Nephron (organoid): ENCODE data around the gene RPS6KA4.

Experiments
- H3K27ac Mint-ChIP-seq, 3 experiments: 2 replicates each; pipeline ENCODE4 v1.8.0; 2020; ENCODE audit warnings: mixed read lengths in 3 of 3, mild to moderate bottlenecking in 2 of 3, moderate library complexity in 1 of 3
- H3K27me3 Mint-ChIP-seq: 2 replicates; pipeline ENCODE4 v1.8.0; 2021; ENCODE audit warnings: low read depth, mild to moderate bottlenecking, moderate library complexity, mixed read lengths
- H3K36me3 Mint-ChIP-seq: 2 replicates; pipeline ENCODE4 v1.8.0; 2020; ENCODE audit warnings: low read depth, mixed read lengths
- H3K4me1 Mint-ChIP-seq: 2 replicates; pipeline ENCODE4 v1.8.0; 2020; ENCODE audit warnings: mixed read lengths
- H3K4me3 Mint-ChIP-seq, 3 experiments: 2 replicates each; pipeline ENCODE4 v1.8.0; 2020; ENCODE audit warnings: mild to moderate bottlenecking in 3 of 3, mixed read lengths in 3 of 3, moderate library complexity in 2 of 3
- H3K9me3 Mint-ChIP-seq: 2 replicates; pipeline ENCODE4 v1.8.0; 2020; ENCODE audit warnings: mixed read lengths
- TF ChIP-seq, protein P1 (sequence below), 3 experiments: fragments of 200-600 bp; sonication (generic); IDR thresholded peaks; one replicate each; pipeline ENCODE4 v1.5.0; 2021; ENCODE audit warnings: antibody characterized with exemption in 3 of 3; ENCODE audit not compliant: unreplicated experiment in 3 of 3

RPS6KA4 gene

GRCh38 chr11:64316672-64317324 is 42.2 kb upstream of the RPS6KA4 start:
- Mint-ChIP-seq H3K4me1 (peaks cover 21% of the 10 kb centered on the region), H3K4me3 (peak overlapping the region; percentile 94 to 99 (median 96)), H3K36me3 (peaks cover 22% of the 10 kb centered on the region), H3K27me3 (no peaks in the 10 kb centered on the region), H3K27ac (peak overlapping the region; percentile 100), H3K9me3 (no peaks in the 10 kb centered on the region)
- TF ChIP-seq, protein P1, sequence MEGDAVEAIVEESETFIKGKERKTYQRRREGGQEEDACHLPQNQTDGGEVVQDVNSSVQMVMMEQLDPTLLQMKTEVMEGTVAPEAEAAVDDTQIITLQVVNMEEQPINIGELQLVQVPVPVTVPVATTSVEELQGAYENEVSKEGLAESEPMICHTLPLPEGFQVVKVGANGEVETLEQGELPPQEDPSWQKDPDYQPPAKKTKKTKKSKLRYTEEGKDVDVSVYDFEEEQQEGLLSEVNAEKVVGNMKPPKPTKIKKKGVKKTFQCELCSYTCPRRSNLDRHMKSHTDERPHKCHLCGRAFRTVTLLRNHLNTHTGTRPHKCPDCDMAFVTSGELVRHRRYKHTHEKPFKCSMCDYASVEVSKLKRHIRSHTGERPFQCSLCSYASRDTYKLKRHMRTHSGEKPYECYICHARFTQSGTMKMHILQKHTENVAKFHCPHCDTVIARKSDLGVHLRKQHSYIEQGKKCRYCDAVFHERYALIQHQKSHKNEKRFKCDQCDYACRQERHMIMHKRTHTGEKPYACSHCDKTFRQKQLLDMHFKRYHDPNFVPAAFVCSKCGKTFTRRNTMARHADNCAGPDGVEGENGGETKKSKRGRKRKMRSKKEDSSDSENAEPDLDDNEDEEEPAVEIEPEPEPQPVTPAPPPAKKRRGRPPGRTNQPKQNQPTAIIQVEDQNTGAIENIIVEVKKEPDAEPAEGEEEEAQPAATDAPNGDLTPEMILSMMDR (IDR thresholded peaks at IDR 0.05; ENCODE audit: unreplicated experiment in 3 of 3): no peak

DNA sequence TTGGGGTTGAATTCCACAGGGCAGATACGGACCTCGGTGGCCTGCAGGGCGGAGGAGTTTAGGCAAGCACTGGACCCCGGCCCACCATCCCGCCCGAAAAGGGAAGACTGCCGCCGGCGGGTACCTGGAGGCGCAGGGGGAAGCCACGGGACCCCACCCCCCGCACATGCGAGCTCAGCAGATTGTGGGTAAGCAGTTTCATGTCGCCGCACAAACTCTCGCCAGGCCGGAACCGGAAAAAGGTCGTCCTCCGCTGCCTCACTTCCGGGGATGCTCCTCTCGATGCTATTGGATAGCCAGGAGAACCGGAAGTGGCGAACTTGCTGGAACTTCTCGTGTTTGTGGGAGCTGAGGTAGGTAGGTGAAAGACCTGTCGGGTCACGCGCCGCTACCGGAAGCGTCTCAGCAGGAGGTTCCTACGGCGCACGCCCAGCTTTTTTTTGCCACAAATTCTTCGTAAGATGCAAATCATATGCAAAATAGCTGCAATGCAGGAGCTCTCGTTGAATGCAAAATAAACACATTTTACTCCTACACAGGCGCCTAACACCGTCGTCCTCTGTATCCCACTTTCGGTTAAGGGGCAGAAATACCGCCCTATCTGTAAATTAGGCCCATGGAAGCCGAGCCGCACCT is 41.5 kb upstream of the RPS6KA4 start, which contains the start of gene TRMT112:
Gene TRMT112 (minus strand): TSS at position 235 of the 636 bp plus-strand sequence. CDS start 33 bp downstream, at position 202.
- Mint-ChIP-seq H3K9me3 (no peaks in the 10 kb centered on the region), H3K27ac (peak within 1 kb of the TSS; percentile 100), H3K36me3 (peaks cover 21% of the 10 kb centered on the region), H3K4me3 (peak within 1 kb of the TSS; percentile 94 to 99 (median 96)), H3K4me1 (peaks cover 21% of the 10 kb centered on the region), H3K27me3 (no peaks in the 10 kb centered on the region)
- TF ChIP-seq, protein P1 (IDR thresholded peaks at IDR 0.05; ENCODE audit: unreplicated experiment in 3 of 3): no peak

GRCh38 chr11:64317961-64318765 is 40.8 kb upstream of the RPS6KA4 start, which contains the start of gene PRDX5:
PRDX5 (plus strand) TSS chr11:64318121; CDS start chr11:64318216, 95 bp downstream.
- peak within 1 kb of the TSS; percentile 94 to 99 (median 96) for H3K4me3 Mint-ChIP-seq
- H3K27ac Mint-ChIP-seq: peak within 1 kb of the TSS; percentile 100
- no peaks in the 10 kb centered on the region for H3K9me3 Mint-ChIP-seq
- TF ChIP-seq, protein P1 (IDR thresholded peaks at IDR 0.05; ENCODE audit: unreplicated experiment in 3 of 3): peak in 2 of 3 experiments; percentile 7 to 28
- H3K27me3 Mint-ChIP-seq: no peaks in the 10 kb centered on the region
- H3K4me1 Mint-ChIP-seq: peaks cover 16% of the 10 kb centered on the region
- peaks cover 15% of the 10 kb centered on the region for H3K36me3 Mint-ChIP-seq

GRCh38 chr11:64318766-64319761 is 39.9 kb upstream of the RPS6KA4 start:
- peak overlapping the region; percentile 94 to 99 (median 96) for H3K4me3 Mint-ChIP-seq
- peaks cover 12% of the 10 kb centered on the region for H3K36me3 Mint-ChIP-seq
- TF ChIP-seq, protein P1 (IDR thresholded peaks at IDR 0.05; ENCODE audit: unreplicated experiment in 3 of 3): no peak
- H3K4me1 Mint-ChIP-seq: peaks cover 16% of the 10 kb centered on the region
- H3K9me3 Mint-ChIP-seq: no peaks in the 10 kb centered on the region
- H3K27me3 Mint-ChIP-seq: no peaks in the 10 kb centered on the region
- H3K27ac Mint-ChIP-seq: peak overlapping the region; percentile 100

DNA sequence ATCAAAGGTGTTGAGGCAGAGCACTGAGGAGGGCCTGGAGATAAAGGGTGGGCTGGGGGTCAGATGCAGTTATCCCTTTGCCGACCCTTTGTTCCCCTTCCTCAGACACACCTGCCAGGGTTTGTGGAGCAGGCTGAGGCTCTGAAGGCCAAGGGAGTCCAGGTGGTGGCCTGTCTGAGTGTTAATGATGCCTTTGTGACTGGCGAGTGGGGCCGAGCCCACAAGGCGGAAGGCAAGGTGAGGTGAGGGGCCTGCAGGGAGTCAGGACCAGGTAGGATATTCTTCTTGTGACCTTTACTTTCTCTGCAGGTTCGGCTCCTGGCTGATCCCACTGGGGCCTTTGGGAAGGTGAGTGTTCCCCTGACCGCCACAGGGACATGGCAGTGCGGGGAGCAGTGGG is 38.4 kb upstream of the RPS6KA4 start:
- Mint-ChIP-seq H3K4me1 (peaks cover 16% of the 10 kb centered on the region), H3K27ac (peak overlapping the region in 1 of 3 experiments; percentile 49), H3K9me3 (no peaks in the 10 kb centered on the region), H3K36me3 (peaks cover 9% of the 10 kb centered on the region), H3K27me3 (no peaks in the 10 kb centered on the region), H3K4me3 (peak overlapping the region; percentile 64 to 77 (median 76))
- TF ChIP-seq, protein P1 (IDR thresholded peaks at IDR 0.05; ENCODE audit: unreplicated experiment in 3 of 3): no peak
